Tibial nerve (tissue), 3 donors: ENCODE data around the gene TTC16.

Experiments used
- CTCF ChIP-seq, 5 experiments: fragments of 200-600 bp in 3 of 5; fragments of 450-650 bp in 2 of 5; sonication (generic) in 3 of 5; IDR thresholded peaks; one replicate each; pipeline ENCODE4 v1.5.1; 2016 to 2019; ENCODE audit warnings: antibody characterized with exemption in 5 of 5, mild to moderate bottlenecking in 3 of 5, moderate library complexity in 2 of 5
- POLR2A ChIP-seq, 2 donors: fragments of 450-650 bp; IDR thresholded peaks; one replicate each; pipeline ENCODE4 v1.6.1; 2017; ENCODE audit warnings: antibody characterized with exemption in 2 of 2, mild to moderate bottlenecking in 2 of 2, moderate library complexity in 2 of 2

- TF ChIP-seq CTCF (IDR thresholded peaks at IDR 0.05) (peak in 1 of 5 experiments; percentile 41), POLR2A (IDR thresholded peaks at IDR 0.05) (peak in 1 of 2 donors; percentile 58)
Measured at GRCh38 chr9:127715470-127716337, at the start of gene TTC16, which contains the start of gene PTRH1.
